ENCODE data around the gene GPR151. TPM values are rescaled to one million over a fixed set of nuclear protein-coding genes. Genes with fewer than 3 reads are reported as not detected.

The GPR151 gene
- total and polyA plus RNA-seq, 2 experiments from 2014 or later: not detected

- H3K27me3 ChIP-seq (replicated peaks; ENCODE audit: insufficient read depth): no peaks in the 10 kb centered on the region
- no peaks in the 10 kb centered on the region for H3F3A ChIP-seq (ENCODE audit: insufficient read depth)
- no peak overlapping the region for H3K4me3 ChIP-seq
- no peaks in the 10 kb centered on the region for H4K20me1 ChIP-seq (ENCODE audit: insufficient read depth)
- H3K79me2 ChIP-seq (ENCODE audit: insufficient read depth): no peaks in the 10 kb centered on the region
- H3K9me3 ChIP-seq (ENCODE audit: low read depth): no peaks in the 10 kb centered on the region
- no peak overlapping the region for H3K27ac ChIP-seq
- in situ Hi-C loops (cut with MboI): loop anchor here (5.0 to 25.0 kb wide), 3 partner anchors 427 to 1022 kb away; no protein-coding TSS in a partner anchor
- H3K36me3 ChIP-seq (ENCODE audit: low read depth): no peaks in the 10 kb centered on the region
- H3K9ac ChIP-seq: no peak overlapping the region
- no peaks in the 10 kb centered on the region for H3K4me1 ChIP-seq (ENCODE audit: insufficient read depth)
- 80 to 81% methylated on average over 4 of the region's 4 CpGs for WGBS, 2 experiments (ENCODE audit: low coverage in 1 of 2, low lambda C conversion rate in 2 of 2, missing lambda C conversion rate in 2 of 2)
- TF ChIP-seq EZH2 (IDR thresholded peaks at IDR 0.05; ENCODE audit: insufficient read depth, poor library complexity, severe bottlenecking) (no peak), EZH2phosphoT487 (IDR thresholded peaks at IDR 0.05; ENCODE audit: insufficient read depth, low read depth) (no peak)
- no peaks in the 10 kb centered on the region for H3K9me2 ChIP-seq (ENCODE audit: insufficient read depth)
- no peak overlapping the region for H2AFZ ChIP-seq
- H3K4me2 ChIP-seq (ENCODE audit: unreplicated experiment): no peak overlapping the region
- no peak for DNase-seq
These were observed 24.0 kb upstream of the GPR151 start for GRCh38 chr5:146539973-146540372.

- Histone ChIP-seq H3K9me2 (ENCODE audit: insufficient read depth) (no peaks in the 10 kb centered on the region), H3K4me1 (ENCODE audit: insufficient read depth) (no peaks in the 10 kb centered on the region), H3K79me2 (ENCODE audit: insufficient read depth) (no peaks in the 10 kb centered on the region), H3K36me3 (ENCODE audit: low read depth) (no peaks in the 10 kb centered on the region), H2AFZ (no peak overlapping the region), H4K20me1 (ENCODE audit: insufficient read depth) (no peaks in the 10 kb centered on the region), H3K27me3 (replicated peaks; ENCODE audit: insufficient read depth) (no peaks in the 10 kb centered on the region), H3K4me3 (no peak overlapping the region), H3K27ac (no peak overlapping the region), H3F3A (ENCODE audit: insufficient read depth) (no peaks in the 10 kb centered on the region), H3K9ac (no peak overlapping the region), H3K4me2 (ENCODE audit: unreplicated experiment) (no peak overlapping the region), H3K9me3 (ENCODE audit: low read depth) (no peaks in the 10 kb centered on the region)
- DNase-seq: no peak
- TF ChIP-seq EZH2phosphoT487 (IDR thresholded peaks at IDR 0.05; ENCODE audit: insufficient read depth, low read depth) (no peak), EZH2 (IDR thresholded peaks at IDR 0.05; ENCODE audit: insufficient read depth, poor library complexity, severe bottlenecking) (no peak)
- in situ Hi-C loops (cut with MboI): loop anchor here (25.0 kb wide), 1 partner anchor 1024 kb away; no protein-coding TSS in a partner anchor
- 68 to 71% methylated on average over 3 of the region's 3 CpGs for WGBS, 2 experiments (ENCODE audit: low coverage in 1 of 2, low lambda C conversion rate in 2 of 2, missing lambda C conversion rate in 2 of 2)
These were observed 22.4 kb upstream of the GPR151 start for GRCh38 chr5:146538432-146538831.

- Histone ChIP-seq H3K27me3 (replicated peaks; ENCODE audit: insufficient read depth) (no peaks in the 10 kb centered on the region), H3K9ac (no peak overlapping the region), H3K27ac (no peak overlapping the region), H3K79me2 (ENCODE audit: insufficient read depth) (no peaks in the 10 kb centered on the region), H3K9me3 (ENCODE audit: low read depth) (no peaks in the 10 kb centered on the region), H4K20me1 (ENCODE audit: insufficient read depth) (no peaks in the 10 kb centered on the region), H2AFZ (no peak overlapping the region), H3K4me2 (ENCODE audit: unreplicated experiment) (no peak overlapping the region), H3F3A (ENCODE audit: insufficient read depth) (no peaks in the 10 kb centered on the region), H3K4me3 (no peak overlapping the region), H3K9me2 (ENCODE audit: insufficient read depth) (no peaks in the 10 kb centered on the region), H3K4me1 (ENCODE audit: insufficient read depth) (no peaks in the 10 kb centered on the region), H3K36me3 (ENCODE audit: low read depth) (no peaks in the 10 kb centered on the region)
- WGBS, 2 experiments (ENCODE audit: low coverage in 1 of 2, low lambda C conversion rate in 2 of 2, missing lambda C conversion rate in 2 of 2): 0 to 9% methylated on average over 1 of the region's 1 CpG
- TF ChIP-seq EZH2phosphoT487 (IDR thresholded peaks at IDR 0.05; ENCODE audit: insufficient read depth, low read depth) (no peak), EZH2 (IDR thresholded peaks at IDR 0.05; ENCODE audit: insufficient read depth, poor library complexity, severe bottlenecking) (no peak)
- DNase-seq: no peak
- in situ Hi-C loops (cut with MboI): loop anchor here (25.0 kb wide), 1 partner anchor 1028 kb away; no protein-coding TSS in a partner anchor
These were observed 17.9 kb upstream of the GPR151 start for GRCh38 chr5:146533882-146534281.

GRCh38 chr5:146533260-146533857 lies 17.4 kb upstream of the GPR151 start:
- no peaks in the 10 kb centered on the region for H3K79me2 ChIP-seq (ENCODE audit: insufficient read depth)
- no peak overlapping the region for H3K9ac ChIP-seq
- H3K9me2 ChIP-seq (ENCODE audit: insufficient read depth): no peaks in the 10 kb centered on the region
- no peaks in the 10 kb centered on the region for H3F3A ChIP-seq (ENCODE audit: insufficient read depth)
- TF ChIP-seq EZH2phosphoT487 (IDR thresholded peaks at IDR 0.05; ENCODE audit: insufficient read depth, low read depth): no peak
- no peak for TF ChIP-seq EZH2 (IDR thresholded peaks at IDR 0.05; ENCODE audit: insufficient read depth, poor library complexity, severe bottlenecking)
- no peak overlapping the region for H2AFZ ChIP-seq
- no peaks in the 10 kb centered on the region for H3K4me1 ChIP-seq (ENCODE audit: insufficient read depth)
- H3K4me3 ChIP-seq: no peak overlapping the region
- H3K27me3 ChIP-seq (replicated peaks; ENCODE audit: insufficient read depth): 0 out of 2 replicates have a peak, but pooled peaks cover under 1% of the 10 kb centered on the region
- peak; percentile 74 for DNase-seq
- no peaks in the 10 kb centered on the region for H3K9me3 ChIP-seq (ENCODE audit: low read depth)
- no peak overlapping the region for H3K4me2 ChIP-seq (ENCODE audit: unreplicated experiment)
- in situ Hi-C loops (cut with MboI): loop anchor here (25.0 kb wide), 1 partner anchor 1029 kb away; no protein-coding TSS in a partner anchor
- H3K27ac ChIP-seq: no peak overlapping the region
- H3K36me3 ChIP-seq (ENCODE audit: low read depth): no peaks in the 10 kb centered on the region
- 21% methylated on average over 7 of the region's 7 CpGs for whole genome bisulfite sequencing, 2 experiments (ENCODE audit: low coverage in 1 of 2, low lambda C conversion rate in 2 of 2, missing lambda C conversion rate in 2 of 2)
- H4K20me1 ChIP-seq (ENCODE audit: insufficient read depth): no peaks in the 10 kb centered on the region

Measured in GM23248 (cell line).